GM21786 (cell line): ENCODE results near the gene ATCAY.
"Not testable (repeated sequence)": the region's sequence is repeated elsewhere in the genome, so short reads cannot be mapped to it uniquely, and the experiment has no call there.

Source experiments
- ATAC-seq: cut with Tn5 transposase; IDR thresholded peaks from one replicate; pipeline ENCODE4 v1.9.1; 2021; ENCODE audit not compliant: unreplicated experiment

The ATCAY gene

GRCh38 chr19:3967983-3968382 is 87.5 kb downstream of the ATCAY start:
- ATAC-seq, result not testable (repeated sequence)

- no peak for ATAC-seq
Observed at GRCh38 chr19:3968556-3969434, 88.3 kb downstream of the ATCAY start.

- no peak for ATAC-seq
Observed at GRCh38 chr19:3969435-3970312, 89.2 kb downstream of the ATCAY start.

GRCh38 chr19:3970313-3970807 is 89.9 kb downstream of the ATCAY start:
- no peak for ATAC-seq

- peak; percentile 90 for ATAC-seq
Observed at GRCh38 chr19:3970808-3971598, 90.5 kb downstream of the ATCAY start, which contains the start of gene DAPK3. TSS of gene DAPK3 (minus strand) at chr19:3971099. CDS start at chr19:3969735, 1,364 bp downstream.

DNA sequence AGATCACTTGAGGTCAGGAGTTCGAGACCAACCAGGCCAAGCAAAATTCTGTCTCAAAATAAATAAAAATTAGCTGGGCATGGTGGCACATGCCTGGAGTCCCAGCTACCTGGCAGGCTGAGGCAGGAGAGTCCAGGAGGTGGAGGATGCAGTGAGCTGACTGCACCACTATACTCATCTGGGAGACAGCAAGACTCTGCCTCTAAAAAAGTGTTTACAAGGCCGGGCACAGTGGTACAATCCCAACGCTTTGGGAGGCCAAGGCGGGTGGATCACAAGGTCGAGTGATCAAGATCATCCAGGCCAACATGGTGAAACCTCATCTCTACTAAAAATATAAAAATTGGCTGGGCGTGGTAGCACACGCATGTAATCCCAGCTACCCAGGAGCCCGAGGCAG is 94.7 kb downstream of the ATCAY start:
- no peak for ATAC-seq

GRCh38 chr19:3975637-3976087 is 95.2 kb downstream of the ATCAY start:
- no peak for ATAC-seq

DNA sequence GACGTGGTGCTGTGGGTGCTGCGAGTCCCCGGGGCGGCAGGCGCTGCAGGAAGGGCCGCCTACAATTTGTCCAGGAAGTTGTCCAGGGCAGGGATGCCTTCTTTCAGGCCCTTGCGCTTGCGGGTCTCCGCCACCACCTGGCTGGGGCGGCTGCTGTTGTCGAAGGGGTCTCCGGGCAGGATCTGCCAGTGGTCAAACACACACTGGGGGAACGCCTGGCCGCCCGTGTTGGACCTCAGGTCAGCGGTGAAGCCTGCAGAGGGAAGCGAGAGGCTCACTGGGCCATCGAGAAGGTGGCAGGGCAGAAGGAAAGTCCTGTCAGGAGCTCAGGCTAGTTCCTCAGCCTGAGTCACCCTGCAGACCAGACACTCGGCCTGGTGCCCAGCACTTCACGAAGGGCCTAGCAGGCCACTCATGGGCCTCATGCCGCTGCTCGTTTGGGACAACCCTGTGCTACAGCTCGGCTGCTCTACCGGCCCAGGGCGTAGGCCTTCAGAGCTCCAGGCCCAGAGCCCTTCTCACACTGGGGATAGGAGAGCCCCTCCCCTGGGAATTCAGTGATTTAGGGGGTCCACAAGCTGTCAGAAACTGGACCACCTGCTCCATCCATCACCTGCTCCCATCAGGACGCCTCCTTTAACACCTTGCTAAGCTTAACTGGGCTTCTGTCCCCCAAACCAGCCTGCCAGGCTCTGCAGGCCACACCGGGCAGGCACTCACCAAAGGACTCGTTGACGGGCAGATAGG is 96.2 kb downstream of the ATCAY start:
- no peak for ATAC-seq
